ENCODE data around the gene TULP4.

- TF ChIP-seq CTCF (IDR thresholded peaks at IDR 0.05) = no peak
- TF ChIP-seq POLR2A (IDR thresholded peaks at IDR 0.05) = no peak
Measured at GRCh38 chr6:158311193-158311592, 1.1 kb upstream of the TULP4 start.

Data from uterus (tissue), 2 donors.